22Rv1 (cell line): ENCODE results near the gene YTHDF1.
"Not testable (repeated sequence)": the region's sequence is repeated elsewhere in the genome, so short reads cannot be mapped to it uniquely, and the experiment has no call there.

Experiments
- H3K27ac ChIP-seq: fragments of 450-650 bp; 2 replicates; pipeline ENCODE4 v1.5.1; 2017
- CTCF ChIP-seq: fragments of 450-650 bp; IDR thresholded peaks from 2 replicates; pipeline ENCODE4 v1.5.1; 2017; ENCODE audit warnings: mild to moderate bottlenecking
- ZFX ChIP-seq: fragments of 450-650 bp; IDR thresholded peaks from 2 replicates; pipeline ENCODE4 v1.6.1; 2017; ENCODE audit warnings: antibody characterized with exemption, borderline replicate concordance

The YTHDF1 gene

GRCh38 chr20:63254606-63255384 is 38.9 kb upstream of the YTHDF1 start:
- H3K27ac ChIP-seq, result no peak overlapping the region
- TF ChIP-seq CTCF, result peak; percentile 15; the same call in 1 of the 2 replicates
- no peak for TF ChIP-seq ZFX

- TF ChIP-seq CTCF (no peak), ZFX (no peak)
- no peak within 1 kb of the TSS for H3K27ac ChIP-seq
Measured at GRCh38 chr20:63254232-63254605, 38.3 kb upstream of the YTHDF1 start, which contains the start of gene NKAIN4. Gene NKAIN4 (minus strand): TSS chr20:63254463. CDS start chr20:63254450, 13 bp downstream.

GRCh38 chr20:63253438-63254231 is 37.7 kb upstream of the YTHDF1 start:
- TF ChIP-seq ZFX (no peak), CTCF (no peak)
- H3K27ac ChIP-seq, result no peak overlapping the region

- no peak overlapping the region for H3K27ac ChIP-seq
- TF ChIP-seq CTCF, result no peak
Measured at GRCh38 chr20:63253065-63253437, 37.1 kb upstream of the YTHDF1 start.

- TF ChIP-seq ZFX (no peak), CTCF (no peak)
- no peak overlapping the region for H3K27ac ChIP-seq
Measured at GRCh38 chr20:63252284-63252711, 36.4 kb upstream of the YTHDF1 start.

GRCh38 chr20:63251350-63251749 is 35.4 kb upstream of the YTHDF1 start:
- peak; percentile 46 for TF ChIP-seq CTCF
- not testable (repeated sequence) for H3K27ac ChIP-seq

GRCh38 chr20:63249891-63250290 is 34.0 kb upstream of the YTHDF1 start:
- no peak overlapping the region for H3K27ac ChIP-seq
- no peak for TF ChIP-seq ZFX
- TF ChIP-seq CTCF, result no peak
